Chondrocyte (in vitro differentiated cells): ENCODE measurements around the gene NID2. TPM values are rescaled to one million over a fixed set of nuclear protein-coding genes. Genes with fewer than 3 reads are reported as not detected.

Source experiments
- DNase-seq: peaks from one replicate; pipeline ENCODE4 v3.0.0; 2021; ENCODE audit warnings: mixed read lengths, low spot score
- H3K27ac Mint-ChIP-seq: one replicate; pipeline ENCODE4 v1.8.0; 2021; ENCODE audit warnings: mild to moderate bottlenecking, moderate library complexity, mixed read lengths; ENCODE audit not compliant: unreplicated experiment
- H3K27me3 Mint-ChIP-seq: 2 replicates; pipeline ENCODE4 v1.8.0; 2021; ENCODE audit warnings: low read depth, mixed read lengths
- H3K36me3 Mint-ChIP-seq: 2 replicates; pipeline ENCODE4 v1.8.0; 2021; ENCODE audit warnings: low read depth, mixed read lengths
- H3K4me1 Mint-ChIP-seq: 2 replicates; pipeline ENCODE4 v1.8.0; 2021; ENCODE audit warnings: low read depth, mild to moderate bottlenecking, mixed read lengths
- H3K4me3 Mint-ChIP-seq: one replicate; pipeline ENCODE4 v1.8.0; 2021; ENCODE audit warnings: mild to moderate bottlenecking, moderate library complexity, mixed read lengths; ENCODE audit not compliant: unreplicated experiment
- H3K9me3 Mint-ChIP-seq: 2 replicates; pipeline ENCODE4 v1.8.0; 2021; ENCODE audit warnings: low read depth, mixed read lengths
- CTCF ChIP-seq: fragments of 200-600 bp; sonication (generic); IDR thresholded peaks from 2 replicates; pipeline ENCODE4 v1.5.0; 2021; ENCODE audit warnings: antibody characterized with exemption, mild to moderate bottlenecking, moderate library complexity
- total RNA-seq: library from RNA; stranded (reverse); gene quantifications from 3 replicates; pipeline ENCODE4 v1.2.1, GENCODE V29; 2021

Gene NID2
- total RNA-seq, 1 donor from 2014 or later = 51.6 TPM

- DNase-seq = no peak
- Mint-ChIP-seq H3K27me3 (no peaks in the 10 kb centered on the region), H3K4me3 (no peak overlapping the region), H3K36me3 (peaks cover 11% of the 10 kb centered on the region), H3K4me1 (peaks cover 37% of the 10 kb centered on the region), H3K27ac (no peak overlapping the region), H3K9me3 (no peaks in the 10 kb centered on the region)
- no peak for TF ChIP-seq CTCF
These were observed 7.0 kb downstream of the NID2 start for GRCh38 chr14:52061890-52062289.

GRCh38 chr14:52061390-52061789 is 7.5 kb downstream of the NID2 start:
- H3K36me3 Mint-ChIP-seq = peaks cover 11% of the 10 kb centered on the region
- H3K4me3 Mint-ChIP-seq = no peak overlapping the region
- no peak for TF ChIP-seq CTCF
- H3K9me3 Mint-ChIP-seq = no peaks in the 10 kb centered on the region
- no peak for DNase-seq
- H3K27ac Mint-ChIP-seq = no peak overlapping the region
- H3K27me3 Mint-ChIP-seq = no peaks in the 10 kb centered on the region
- H3K4me1 Mint-ChIP-seq = peaks cover 34% of the 10 kb centered on the region

- H3K4me1 Mint-ChIP-seq = peaks cover 43% of the 10 kb centered on the region
- no peak overlapping the region for H3K4me3 Mint-ChIP-seq
- no peaks in the 10 kb centered on the region for H3K27me3 Mint-ChIP-seq
- no peak for DNase-seq
- peaks cover 11% of the 10 kb centered on the region for H3K36me3 Mint-ChIP-seq
- TF ChIP-seq CTCF = no peak
- H3K9me3 Mint-ChIP-seq = no peaks in the 10 kb centered on the region
- H3K27ac Mint-ChIP-seq = no peak overlapping the region
These were observed 8.8 kb downstream of the NID2 start for GRCh38 chr14:52060080-52060479.

GRCh38 chr14:52059649-52060048 is 9.2 kb downstream of the NID2 start:
- H3K27ac Mint-ChIP-seq = no peak overlapping the region
- no peak overlapping the region for H3K4me3 Mint-ChIP-seq
- H3K36me3 Mint-ChIP-seq = peaks cover 12% of the 10 kb centered on the region
- TF ChIP-seq CTCF = no peak
- no peaks in the 10 kb centered on the region for H3K9me3 Mint-ChIP-seq
- no peaks in the 10 kb centered on the region for H3K27me3 Mint-ChIP-seq
- DNase-seq = no peak
- peaks cover 47% of the 10 kb centered on the region for H3K4me1 Mint-ChIP-seq

GRCh38 chr14:52058341-52058740 is 10.5 kb downstream of the NID2 start:
- no peak for DNase-seq
- H3K27me3 Mint-ChIP-seq = no peaks in the 10 kb centered on the region
- H3K36me3 Mint-ChIP-seq = peaks cover 10% of the 10 kb centered on the region
- H3K4me3 Mint-ChIP-seq = no peak overlapping the region
- H3K9me3 Mint-ChIP-seq = no peaks in the 10 kb centered on the region
- H3K4me1 Mint-ChIP-seq = peaks cover 51% of the 10 kb centered on the region
- H3K27ac Mint-ChIP-seq = no peak overlapping the region
- no peak for TF ChIP-seq CTCF
